HL-60 (cell line): ENCODE results near the gene NEUROD1.

Experiments
- DNase-seq, 2 experiments: peaks; one replicate each; pipeline ENCODE4 v3.0.0-alpha.2; 2010 to 2020; ENCODE audit warnings: low read depth in 1 of 2, low spot score in 1 of 2
- H3K27ac ChIP-seq: fragments of 250-450 bp; sonication (Bioruptor Pico); replicated peaks from 2 replicates; pipeline ENCODE4 v1.5.1; 2020; ENCODE audit warnings: mild to moderate bottlenecking, moderate library complexity
- H3K27me3 ChIP-seq: fragments of 250-450 bp; sonication (Bioruptor Pico); 2 replicates; pipeline ENCODE4 v1.5.1; 2021; ENCODE audit warnings: mild to moderate bottlenecking, moderate library complexity; ENCODE audit not compliant: insufficient read depth, poor library complexity, severe bottlenecking
- H3K4me3 ChIP-seq: replicated peaks from 2 replicates; pipeline ENCODE4 v1.5.1; 2011; ENCODE audit warnings: mild to moderate bottlenecking, control low read depth, low read length; ENCODE audit not compliant: insufficient read depth
- GABPA ChIP-seq: IDR thresholded peaks from 2 replicates; pipeline ENCODE4 v1.6.1; 2012; ENCODE audit warnings: low read depth
- POLR2AphosphoS5 ChIP-seq: IDR thresholded peaks from 2 replicates; pipeline ENCODE4 v1.6.1; 2012; ENCODE audit warnings: low read depth
- REST ChIP-seq: IDR thresholded peaks from 2 replicates; pipeline ENCODE4 v1.6.1; 2012; ENCODE audit warnings: low read depth; ENCODE audit not compliant: insufficient replicate concordance
- SPI1 ChIP-seq: IDR thresholded peaks from 2 replicates; pipeline ENCODE4 v1.6.1; 2012; ENCODE audit warnings: low read depth, mild to moderate bottlenecking, borderline replicate concordance
- TF ChIP-seq, protein P1 (sequence below): IDR thresholded peaks from one replicate; pipeline ENCODE4 v1.5.1; 2011; ENCODE audit warnings: low read length, control low read depth, inconsistent platforms; ENCODE audit not compliant: insufficient read depth

NEUROD1 gene

GRCh38 chr2:181660181-181660580 is 20.1 kb downstream of the NEUROD1 start:
- TF ChIP-seq REST (no peak), SPI1 (no peak), GABPA (no peak), POLR2AphosphoS5 (no peak)
- TF ChIP-seq, protein P1, sequence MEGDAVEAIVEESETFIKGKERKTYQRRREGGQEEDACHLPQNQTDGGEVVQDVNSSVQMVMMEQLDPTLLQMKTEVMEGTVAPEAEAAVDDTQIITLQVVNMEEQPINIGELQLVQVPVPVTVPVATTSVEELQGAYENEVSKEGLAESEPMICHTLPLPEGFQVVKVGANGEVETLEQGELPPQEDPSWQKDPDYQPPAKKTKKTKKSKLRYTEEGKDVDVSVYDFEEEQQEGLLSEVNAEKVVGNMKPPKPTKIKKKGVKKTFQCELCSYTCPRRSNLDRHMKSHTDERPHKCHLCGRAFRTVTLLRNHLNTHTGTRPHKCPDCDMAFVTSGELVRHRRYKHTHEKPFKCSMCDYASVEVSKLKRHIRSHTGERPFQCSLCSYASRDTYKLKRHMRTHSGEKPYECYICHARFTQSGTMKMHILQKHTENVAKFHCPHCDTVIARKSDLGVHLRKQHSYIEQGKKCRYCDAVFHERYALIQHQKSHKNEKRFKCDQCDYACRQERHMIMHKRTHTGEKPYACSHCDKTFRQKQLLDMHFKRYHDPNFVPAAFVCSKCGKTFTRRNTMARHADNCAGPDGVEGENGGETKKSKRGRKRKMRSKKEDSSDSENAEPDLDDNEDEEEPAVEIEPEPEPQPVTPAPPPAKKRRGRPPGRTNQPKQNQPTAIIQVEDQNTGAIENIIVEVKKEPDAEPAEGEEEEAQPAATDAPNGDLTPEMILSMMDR = no peak
- Histone ChIP-seq H3K4me3 (no peak overlapping the region), H3K27me3 (peaks cover 27% of the 10 kb centered on the region), H3K27ac (no peak overlapping the region)
- DNase-seq = no peak

GRCh38 chr2:181658444-181658843 is 21.9 kb downstream of the NEUROD1 start:
- H3K4me3 ChIP-seq = no peak overlapping the region
- H3K27me3 ChIP-seq = peaks cover 27% of the 10 kb centered on the region
- no peak overlapping the region for H3K27ac ChIP-seq
- DNase-seq = no peak
- no peak for TF ChIP-seq REST
- no peak for TF ChIP-seq SPI1
- TF ChIP-seq, protein P1 = no peak
- no peak for TF ChIP-seq GABPA
- no peak for TF ChIP-seq POLR2AphosphoS5

- Histone ChIP-seq H3K4me3 (peak overlapping the region; percentile 56; the same call in 1 of the 2 replicates), H3K27ac (no peak overlapping the region), H3K27me3 (peaks cover 33% of the 10 kb centered on the region)
- TF ChIP-seq POLR2AphosphoS5 = no peak
- TF ChIP-seq REST = no peak
- TF ChIP-seq SPI1 = no peak
- TF ChIP-seq, protein P1 = no peak
- no peak for TF ChIP-seq GABPA
- DNase-seq = no peak
These were observed 22.9 kb downstream of the NEUROD1 start for GRCh38 chr2:181657379-181657778.
